Testis (tissue), 3 donors: ENCODE measurements around the gene INSIG1. TPM values are rescaled to one million over a fixed set of nuclear protein-coding genes. Genes with fewer than 3 reads are reported as not detected.

Source experiments
- DNase-seq: peaks from one replicate; pipeline ENCODE4 v3.0.0-alpha.2; 2019
- H3K27ac ChIP-seq, 2 donors: fragments of 200-600 bp; sonication (generic); one replicate each; pipeline ENCODE4 v1.5.1; 2019
- H3K27me3 ChIP-seq: fragments of 200-600 bp; sonication (generic); one replicate; pipeline ENCODE4 v1.5.1; 2019
- H3K36me3 ChIP-seq: fragments of 200-600 bp; sonication (generic); one replicate; pipeline ENCODE4 v1.5.1; 2017; ENCODE audit warnings: low read depth; ENCODE audit errors: missing control alignments
- H3K4me1 ChIP-seq: fragments of 200-600 bp; sonication (generic); one replicate; pipeline ENCODE4 v1.5.1; 2019
- H3K4me3 ChIP-seq, 2 donors: fragments of 200-600 bp; sonication (generic); one replicate each; pipeline ENCODE4 v1.5.1; 2017 to 2019
- H3K9me3 ChIP-seq: fragments of 200-600 bp; sonication (generic); one replicate; pipeline ENCODE4 v1.5.1; 2017
- POLR2A ChIP-seq: fragments of 450-650 bp; IDR thresholded peaks from one replicate; pipeline ENCODE4 v1.6.1; 2017; ENCODE audit warnings: antibody characterized with exemption, mild to moderate bottlenecking, moderate library complexity
- WGBS, 2 donors: methylation state at CpG; one replicate each; pipeline ENCODE4 v1.1.5; 2018; 5-methylcytosine and 5-hydroxymethylcytosine counted together
- intact Hi-C: fragments of 100-400 bp; cut with DNase I; formaldehyde crosslinking; loops from one replicate; pipeline ENCODE4 v1.15.1; 2023; ENCODE audit warnings: low total_unique reads
- polyA plus RNA-seq: library from polyadenylated mRNA; stranded (reverse); fragments of 350-450 nt; fragmentation: Illumina TruSeq; extraction: RNeasy Lipid Tissue Mini Kit (QIAGEN cat#74804); gene quantifications from one replicate; pipeline ENCODE4 v1.2.3, GENCODE V29; 2014; ENCODE audit warnings: low read depth, low replicate concordance; ENCODE audit not compliant: insufficient read depth
- total RNA-seq, 2 donors: library from RNA; depleted of rRNA; stranded (reverse); fragments of >200 nt; gene quantifications; one replicate each; pipeline ENCODE4 v1.2.3, GENCODE V29; 2016
- TF ChIP-seq, protein P1 (sequence below), 3 experiments: fragments of 450-650 bp in 2 of 3; fragments of 200-600 bp in 1 of 3; sonication (generic) in 1 of 3; IDR thresholded peaks; one replicate each; pipeline ENCODE4 v1.5.1; 2016 to 2019; ENCODE audit warnings: antibody characterized with exemption in 3 of 3, mild to moderate bottlenecking in 2 of 3, moderate library complexity in 1 of 3

Gene INSIG1
- total and polyA plus RNA-seq, 3 donors from 2014 or later: 52.7 to 118 (median 89.7) TPM

- H3K27me3 ChIP-seq: no peaks in the 10 kb centered on the region
- no peaks in the 10 kb centered on the region for H3K9me3 ChIP-seq
- H3K27ac ChIP-seq: no peak overlapping the region
- TF ChIP-seq, protein P1, sequence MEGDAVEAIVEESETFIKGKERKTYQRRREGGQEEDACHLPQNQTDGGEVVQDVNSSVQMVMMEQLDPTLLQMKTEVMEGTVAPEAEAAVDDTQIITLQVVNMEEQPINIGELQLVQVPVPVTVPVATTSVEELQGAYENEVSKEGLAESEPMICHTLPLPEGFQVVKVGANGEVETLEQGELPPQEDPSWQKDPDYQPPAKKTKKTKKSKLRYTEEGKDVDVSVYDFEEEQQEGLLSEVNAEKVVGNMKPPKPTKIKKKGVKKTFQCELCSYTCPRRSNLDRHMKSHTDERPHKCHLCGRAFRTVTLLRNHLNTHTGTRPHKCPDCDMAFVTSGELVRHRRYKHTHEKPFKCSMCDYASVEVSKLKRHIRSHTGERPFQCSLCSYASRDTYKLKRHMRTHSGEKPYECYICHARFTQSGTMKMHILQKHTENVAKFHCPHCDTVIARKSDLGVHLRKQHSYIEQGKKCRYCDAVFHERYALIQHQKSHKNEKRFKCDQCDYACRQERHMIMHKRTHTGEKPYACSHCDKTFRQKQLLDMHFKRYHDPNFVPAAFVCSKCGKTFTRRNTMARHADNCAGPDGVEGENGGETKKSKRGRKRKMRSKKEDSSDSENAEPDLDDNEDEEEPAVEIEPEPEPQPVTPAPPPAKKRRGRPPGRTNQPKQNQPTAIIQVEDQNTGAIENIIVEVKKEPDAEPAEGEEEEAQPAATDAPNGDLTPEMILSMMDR (IDR thresholded peaks at IDR 0.05): no peak
- no peak for TF ChIP-seq POLR2A
- 84 to 90% methylated on average over 7 of the region's 7 CpGs for WGBS, 2 donors
- no peaks in the 10 kb centered on the region for H3K36me3 ChIP-seq
- H3K4me3 ChIP-seq: no peak overlapping the region
- no peak for DNase-seq
- H3K4me1 ChIP-seq: no peaks in the 10 kb centered on the region
- intact Hi-C loops: no loop called here
Observed at GRCh38 chr7:155289107-155289506, 8.6 kb upstream of the INSIG1 start.

DNA sequence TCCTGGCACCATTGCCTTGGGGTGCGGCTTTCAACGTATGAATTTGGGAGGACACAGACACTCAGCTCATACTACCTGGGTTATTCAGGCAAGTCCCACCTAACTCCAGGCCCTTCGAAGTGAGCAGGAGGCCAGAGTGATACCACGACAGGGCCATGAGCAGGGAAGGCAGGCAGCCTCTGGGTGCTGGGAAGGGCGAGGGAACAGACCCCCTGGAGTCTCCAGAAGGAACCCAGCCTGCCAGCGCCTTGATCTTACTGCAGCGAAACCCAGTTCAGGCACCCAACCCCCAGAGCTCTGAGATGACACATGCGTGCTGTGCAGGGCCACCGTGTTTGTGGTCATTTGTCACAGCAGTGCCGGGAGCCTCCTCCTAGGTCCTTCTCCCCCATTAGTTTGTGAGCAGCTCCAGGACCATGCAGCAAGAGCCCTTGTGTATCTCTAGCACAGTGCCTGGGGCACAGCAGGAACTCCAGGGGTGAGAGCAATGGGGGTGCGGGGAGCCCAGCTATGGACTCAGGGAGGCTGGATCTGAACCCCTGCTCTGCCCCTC is 7.7 kb upstream of the INSIG1 start:
- Histone ChIP-seq H3K36me3 (no peaks in the 10 kb centered on the region), H3K9me3 (no peaks in the 10 kb centered on the region), H3K27me3 (no peaks in the 10 kb centered on the region), H3K4me1 (no peaks in the 10 kb centered on the region), H3K27ac (no peak overlapping the region), H3K4me3 (no peak overlapping the region)
- intact Hi-C loops: no loop called here
- TF ChIP-seq, protein P1 (IDR thresholded peaks at IDR 0.05): no peak
- TF ChIP-seq POLR2A: no peak
- 75 to 90% methylated on average over 6 to 11 of the region's 11 CpGs for WGBS, 2 donors
- no peak for DNase-seq

DNA sequence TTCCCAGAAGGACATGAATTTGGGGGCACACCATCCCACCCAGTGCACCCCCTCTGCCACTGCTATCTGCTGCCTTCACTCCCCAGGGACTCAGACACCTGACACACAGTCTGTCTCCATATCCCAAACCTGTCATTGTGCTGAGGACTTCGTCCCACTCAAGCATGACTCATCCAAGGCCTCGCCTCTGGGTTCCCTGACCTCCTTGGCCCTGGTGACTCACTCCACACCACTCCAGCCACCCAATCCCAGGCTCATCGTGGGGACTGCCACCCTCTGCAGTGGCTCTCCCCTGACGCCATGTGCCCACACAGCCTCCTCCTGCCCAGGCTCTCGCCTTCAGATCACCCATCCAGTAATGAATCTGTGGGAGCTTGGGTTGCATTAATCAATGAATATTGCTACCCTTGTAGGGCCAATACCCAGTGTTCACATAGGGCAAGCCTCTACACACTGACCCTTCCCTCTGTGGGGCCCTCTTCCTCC is 6.6 kb upstream of the INSIG1 start:
- DNase-seq: no peak
- WGBS, 2 donors: 75 to 86% methylated on average over 5 of the region's 5 CpGs
- Histone ChIP-seq H3K4me3 (no peak overlapping the region), H3K27ac (no peak overlapping the region), H3K27me3 (no peaks in the 10 kb centered on the region), H3K36me3 (no peaks in the 10 kb centered on the region), H3K4me1 (no peaks in the 10 kb centered on the region), H3K9me3 (no peaks in the 10 kb centered on the region)
- TF ChIP-seq, protein P1 (IDR thresholded peaks at IDR 0.05): no peak
- TF ChIP-seq POLR2A: no peak
- intact Hi-C loops: no loop called here

GRCh38 chr7:155291729-155292128 is 5.9 kb upstream of the INSIG1 start:
- 73 to 84% methylated on average over 5 of the region's 5 CpGs for WGBS, 2 donors

More at GRCh38 chr7:155291729-155292128, 5.9 kb upstream of the INSIG1 start:
- intact Hi-C loops: no loop called here
- no peaks in the 10 kb centered on the region for H3K27me3 ChIP-seq
- H3K4me3 ChIP-seq: no peak overlapping the region
- no peaks in the 10 kb centered on the region for H3K4me1 ChIP-seq
- no peak for TF ChIP-seq POLR2A
- TF ChIP-seq, protein P1 (IDR thresholded peaks at IDR 0.05): no peak
- no peak overlapping the region for H3K27ac ChIP-seq
- no peaks in the 10 kb centered on the region for H3K36me3 ChIP-seq
- DNase-seq: no peak
- no peaks in the 10 kb centered on the region for H3K9me3 ChIP-seq
